ENCODE data around the gene CNIH3. TPM values are rescaled to one million over a fixed set of nuclear protein-coding genes. Genes with fewer than 3 reads are reported as not detected.

CNIH3 gene
- total RNA-seq, 1 experiment from 2014 or later, result 4.2 TPM

DNA sequence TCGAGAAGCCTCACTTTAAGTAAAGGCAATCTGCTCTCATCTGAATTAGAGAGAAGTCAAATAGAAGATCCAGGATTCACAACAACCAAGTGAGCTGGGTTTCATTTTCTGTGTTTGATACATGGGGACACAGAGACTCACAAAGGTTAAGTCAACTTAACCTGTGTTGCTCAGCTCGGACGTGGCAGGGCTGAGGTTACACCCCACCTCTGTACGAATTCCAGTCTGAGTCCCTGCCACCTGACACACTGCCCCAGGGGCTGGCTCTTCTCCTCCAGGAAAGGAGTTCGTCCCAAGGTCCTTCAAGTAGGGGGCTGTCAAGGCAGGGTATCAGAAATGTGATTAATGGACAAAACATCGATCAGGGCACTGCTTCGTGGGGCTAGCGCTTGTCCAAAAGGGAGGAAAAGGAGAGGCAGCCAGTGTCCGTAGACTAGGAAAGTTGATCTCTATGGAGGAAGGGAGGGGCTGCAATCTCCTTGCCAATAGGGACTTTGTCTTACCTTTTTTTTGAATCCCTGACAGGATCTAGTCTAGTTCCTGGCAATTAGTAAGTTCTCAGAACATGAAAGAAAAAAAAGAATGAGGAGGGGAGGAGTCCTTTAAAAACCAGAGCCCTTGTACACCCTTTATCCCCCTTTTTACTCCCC lies 116.4 kb downstream of the CNIH3 start:
- no peak overlapping the region for H3K56ac ChIP-seq (ENCODE audit: insufficient read length, low read depth, low read length)
- H3K4ac ChIP-seq (ENCODE audit: low read depth, low read length), result no peak overlapping the region
- no peak overlapping the region for H3T11ph ChIP-seq (ENCODE audit: low read length)
- H2AFZ ChIP-seq (ENCODE audit: low read length), result no peak overlapping the region
- H4K5ac ChIP-seq (ENCODE audit: insufficient read length, low read depth, low read length), result no peak overlapping the region
- no peak overlapping the region for H3K4me2 ChIP-seq (ENCODE audit: insufficient read depth, insufficient read length, low read length)
- no peak overlapping the region for H2BK5ac ChIP-seq (ENCODE audit: insufficient read length, low read length)
- H3K27me3 Mint-ChIP-seq (ENCODE audit: low read depth), result peaks cover 7% of the 10 kb centered on the region
- no peak overlapping the region for H3K4me3 Mint-ChIP-seq
- no peak overlapping the region; the same call in 1 of the 2 replicates for H2BK15ac ChIP-seq (ENCODE audit: low read depth, low read length)
- no peak overlapping the region for H2BK12ac ChIP-seq (ENCODE audit: insufficient read length, low read depth, low read length)
- peaks cover 6% of the 10 kb centered on the region; the same call in 1 of the 2 replicates for H3K4me1 ChIP-seq (ENCODE audit: insufficient read depth, low read length)
- H4K20me1 ChIP-seq (ENCODE audit: control insufficient read depth, insufficient read depth, insufficient read length), result no peaks in the 10 kb centered on the region
- no peak overlapping the region for H3K14ac ChIP-seq (ENCODE audit: insufficient read depth, low read length)
- no peak overlapping the region for H2BK120ac ChIP-seq (ENCODE audit: low read depth, low read length, poor library complexity, severe bottlenecking)
- no peaks in the 10 kb centered on the region for H3K79me1 ChIP-seq (ENCODE audit: insufficient read depth, low read depth, low read length, poor library complexity, severe bottlenecking)
- H3K9ac ChIP-seq (ENCODE audit: extremely low read depth, insufficient read length, low read length), result no peak overlapping the region
- H3K4me1 Mint-ChIP-seq, result peaks cover 42 to 49% of the 10 kb centered on the region in 2 experiments
- no peak overlapping the region for H2BK20ac ChIP-seq (ENCODE audit: low read depth, low read length, poor library complexity, severe bottlenecking)
- H3K27me3 ChIP-seq (ENCODE audit: insufficient read depth, low read length), result no peaks in the 10 kb centered on the region
- H2AK5ac ChIP-seq (ENCODE audit: insufficient read length, low read length), result no peak overlapping the region
- no peak overlapping the region for H4K91ac ChIP-seq (ENCODE audit: insufficient read length, low read depth, low read length)
- no peaks in the 10 kb centered on the region for H3K23me2 ChIP-seq (ENCODE audit: insufficient read length, low read depth, low read length, poor library complexity, severe bottlenecking)
- no peak overlapping the region for H3K23ac ChIP-seq (ENCODE audit: insufficient read length, low read depth, low read length)
- WGBS (ENCODE audit: extremely low coverage, insufficient read length, low lambda C conversion rate), result no CpG with 5 or more reads among the region's 9 CpGs
- no peaks in the 10 kb centered on the region for H3K9me3 Mint-ChIP-seq
- H3K9me3 ChIP-seq (ENCODE audit: control insufficient read depth, low read depth, low read length), result no peaks in the 10 kb centered on the region
- H3K36me3 Mint-ChIP-seq (ENCODE audit: insufficient read depth in 1 of 3, low read depth in 3 of 3), result no peaks in the 10 kb centered on the region
- H3K27ac ChIP-seq (ENCODE audit: insufficient read length, low read depth, low read length), result no peak overlapping the region
- no peaks in the 10 kb centered on the region for H3K79me2 ChIP-seq (ENCODE audit: insufficient read depth, low read length)
- H3K27ac Mint-ChIP-seq, result 0 out of 7 replicates have a peak overlapping the region, but pooled peaks of 1 of the 3 experiments have one; percentile 31
- H4K8ac ChIP-seq (replicated peaks; ENCODE audit: insufficient read length, low read depth, low read length), result no peak overlapping the region
- H3K18ac ChIP-seq (ENCODE audit: insufficient read length, low read depth, low read length), result no peak overlapping the region
- no peak for TF ChIP-seq CTCF (conservative IDR thresholded peaks at IDR 0.05)
- DNase-seq, result no peak
